Right kidney (tissue), 1 donor: Measurements from ENCODE around the gene COL23A1.
"Not testable (repeated sequence)": the region's sequence is repeated elsewhere in the genome, so short reads cannot be mapped to it uniquely, and the experiment has no call there.

Experiments used
- DNase-seq: peaks from one replicate; pipeline ENCODE4 v3.0.0-alpha.2; 2016

The COL23A1 gene

GRCh38 chr5:178256746-178257145 is 333.4 kb downstream of the COL23A1 start:
- DNase-seq: no peak

- not testable (repeated sequence) for DNase-seq
Observed at GRCh38 chr5:178253632-178254031, 336.6 kb downstream of the COL23A1 start.

- DNase-seq: no peak
Observed at GRCh38 chr5:178252258-178252657, 337.9 kb downstream of the COL23A1 start.

DNA sequence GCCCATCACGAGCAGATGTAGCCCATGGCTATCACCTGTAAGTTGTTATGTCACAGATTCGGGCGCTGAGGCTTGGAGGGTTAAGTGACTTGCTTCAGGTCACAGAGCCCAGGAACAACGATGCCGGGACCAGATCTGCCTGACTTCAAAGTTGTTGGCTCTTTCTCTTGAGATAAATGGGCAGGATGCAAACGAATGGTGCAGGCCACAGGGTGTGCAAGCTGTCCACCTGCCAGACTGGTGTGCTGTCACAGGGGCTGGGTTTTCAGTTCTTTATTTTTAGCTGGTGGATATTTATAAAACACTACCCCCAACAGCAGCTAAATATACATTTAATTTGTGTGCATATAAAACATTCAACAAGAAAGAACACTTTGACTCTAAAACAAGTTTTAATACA is 339.9 kb downstream of the COL23A1 start:
- no peak for DNase-seq

DNA sequence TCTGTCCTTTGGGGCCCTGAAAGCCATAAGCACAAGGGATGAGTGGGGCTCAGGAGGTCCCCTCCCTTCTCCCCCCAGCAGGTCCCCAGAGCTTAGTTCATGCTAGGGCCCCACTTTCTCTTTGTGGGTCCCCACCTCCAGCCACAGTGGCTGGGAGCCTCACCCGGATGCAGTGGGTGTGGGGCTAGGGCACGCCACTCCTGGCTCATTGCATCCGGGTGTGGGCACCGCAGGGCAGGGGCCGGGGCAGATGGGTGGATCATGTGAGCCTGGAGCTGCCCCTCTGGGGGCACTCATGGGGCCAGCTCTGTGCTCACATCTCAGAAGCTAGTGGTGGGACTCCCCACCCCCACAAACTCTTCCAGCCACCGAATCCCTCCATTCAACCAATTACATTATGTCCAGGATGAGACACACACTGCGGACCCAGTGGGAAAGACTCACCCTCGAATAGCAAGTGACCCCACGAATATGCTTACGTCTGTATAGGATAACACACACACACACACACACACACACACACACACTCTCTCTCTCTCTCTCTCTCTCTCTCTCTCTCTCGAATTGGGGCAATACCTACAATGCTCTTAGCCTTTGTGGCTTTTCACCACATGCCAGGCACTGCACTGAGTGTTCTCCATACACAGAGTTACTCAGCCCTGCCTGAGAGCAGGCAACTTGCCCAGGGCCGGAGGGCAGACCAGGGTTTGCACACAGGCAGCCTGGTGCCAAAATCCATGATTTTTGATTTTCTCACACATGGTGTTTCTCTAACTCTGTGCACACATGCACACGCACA is 340.8 kb downstream of the COL23A1 start:
- DNase-seq: no peak

DNA sequence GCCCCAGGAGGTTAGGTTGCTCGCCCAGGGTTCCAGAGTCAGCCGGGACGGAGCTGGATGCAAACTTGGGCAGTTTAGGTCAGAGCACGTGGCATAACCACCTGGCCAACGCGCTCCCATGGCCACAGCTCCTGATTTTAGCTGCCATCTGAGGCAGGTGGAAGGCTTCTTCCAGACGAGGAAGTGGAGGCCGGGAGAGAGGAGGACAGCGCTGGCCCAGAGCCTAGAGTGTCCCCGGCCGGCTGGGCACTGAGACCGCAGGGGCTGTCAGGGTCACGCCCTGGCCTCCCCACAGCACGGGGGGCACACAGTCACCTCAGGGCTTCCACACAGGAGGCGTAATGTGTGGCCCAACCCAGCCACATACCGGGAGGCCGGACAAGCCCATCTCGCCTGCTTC is 341.4 kb downstream of the COL23A1 start:
- no peak for DNase-seq

- no peak for DNase-seq
Observed at GRCh38 chr5:178247481-178248456, 342.4 kb downstream of the COL23A1 start.

DNA sequence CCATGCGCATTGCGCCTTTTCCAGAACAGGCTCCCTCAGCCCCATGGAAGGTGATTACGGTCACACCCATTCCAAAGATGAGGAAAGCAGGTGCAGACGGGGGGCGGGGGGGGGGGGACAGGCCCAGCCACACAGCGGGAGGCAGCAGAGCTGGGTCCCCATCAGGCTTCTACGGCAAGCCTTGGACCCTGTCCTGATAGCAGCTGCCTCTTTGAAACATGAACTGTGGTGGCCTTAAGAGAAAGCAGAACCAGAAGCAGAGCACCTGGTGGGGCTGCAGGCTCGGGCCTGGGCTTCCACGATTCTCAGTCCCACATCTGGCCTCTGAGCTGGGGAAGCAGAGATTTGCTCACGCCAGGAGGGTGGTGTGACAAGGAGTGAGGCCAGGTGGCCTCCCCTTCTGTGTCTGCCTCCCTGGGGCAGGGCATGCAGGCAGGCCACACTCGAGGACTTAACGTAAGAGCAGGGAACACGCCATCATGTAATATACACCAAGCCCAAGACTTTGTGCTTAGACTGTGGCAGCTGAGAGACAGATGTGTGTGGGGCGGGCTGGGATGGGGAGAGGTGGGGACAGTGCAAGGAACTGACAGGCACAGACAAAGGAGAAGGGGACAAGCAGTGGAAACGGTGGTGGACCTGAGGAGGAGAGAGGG is 343.4 kb downstream of the COL23A1 start:
- DNase-seq: no peak

DNA sequence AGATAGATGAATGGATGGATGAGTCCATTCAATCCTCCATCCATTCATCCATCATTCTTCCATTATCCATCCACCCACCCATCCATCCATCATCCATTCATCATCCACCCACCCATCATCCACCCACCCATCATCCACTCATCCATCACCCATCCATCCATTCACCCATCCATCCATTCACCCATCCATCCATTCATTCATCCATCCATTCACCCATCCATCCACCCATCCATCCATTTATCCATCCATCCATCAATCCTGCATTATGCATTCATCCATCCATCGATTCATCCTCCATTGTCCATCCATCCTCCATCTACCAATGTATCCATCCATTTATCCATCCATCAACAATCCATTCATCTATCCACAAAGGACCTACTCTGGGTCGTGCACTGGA is 344.8 kb downstream of the COL23A1 start:
- DNase-seq: no peak

- DNase-seq: no peak
Observed at GRCh38 chr5:178244576-178244975, 345.6 kb downstream of the COL23A1 start.

- DNase-seq: no peak
Observed at GRCh38 chr5:178242416-178242815, 347.8 kb downstream of the COL23A1 start.

DNA sequence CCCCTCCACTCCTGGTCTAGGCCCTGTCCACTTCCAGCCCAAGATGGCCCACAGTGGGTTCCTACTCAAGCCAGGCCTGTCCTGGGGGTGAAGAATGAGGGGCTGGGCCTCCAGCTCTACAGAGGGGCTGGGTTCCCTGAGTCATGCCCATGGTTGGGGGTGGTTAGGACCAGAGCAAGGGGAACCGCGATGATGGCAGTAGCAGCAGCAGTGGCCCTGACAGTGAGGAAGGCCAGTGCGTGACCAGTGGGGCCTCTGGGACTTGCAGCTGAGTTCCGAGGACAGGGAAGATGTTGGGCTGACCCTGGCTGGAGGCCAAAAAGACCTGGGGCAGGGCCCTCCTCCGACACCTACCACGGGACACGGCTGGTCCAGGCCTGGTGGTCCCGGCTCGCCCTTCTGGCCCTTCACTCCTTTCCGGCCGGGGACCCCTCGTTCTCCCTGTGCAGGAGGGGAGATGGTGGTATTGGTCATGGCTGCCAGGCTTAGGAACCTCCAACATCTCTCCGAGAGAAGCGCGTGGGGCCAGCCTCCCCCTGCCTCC is 348.4 kb downstream of the COL23A1 start:
- no peak for DNase-seq

DNA sequence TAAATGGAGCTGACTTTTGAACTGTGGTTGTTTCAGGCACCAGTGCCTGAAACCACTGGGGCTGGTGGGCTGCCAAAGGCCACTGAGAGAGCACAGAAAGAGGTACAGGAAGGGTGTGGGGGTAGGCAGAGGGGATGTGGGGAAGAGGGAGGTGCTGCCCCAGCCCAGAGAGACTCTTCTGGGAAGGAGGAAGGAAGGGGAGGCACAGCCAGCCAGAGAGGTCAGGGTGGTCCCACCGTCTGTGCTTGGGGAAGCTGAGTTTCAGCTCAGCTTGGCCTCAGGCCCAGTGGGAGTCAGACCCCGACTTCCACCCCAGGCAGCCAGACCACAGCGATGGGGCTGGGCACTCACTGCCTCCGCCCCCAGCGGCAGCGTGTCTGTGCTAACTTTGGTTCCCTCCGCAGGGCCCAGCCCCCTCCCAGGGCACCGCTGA is 348.9 kb downstream of the COL23A1 start:
- no peak for DNase-seq

- no peak for DNase-seq
Observed at GRCh38 chr5:178240766-178241165, 349.4 kb downstream of the COL23A1 start.

DNA sequence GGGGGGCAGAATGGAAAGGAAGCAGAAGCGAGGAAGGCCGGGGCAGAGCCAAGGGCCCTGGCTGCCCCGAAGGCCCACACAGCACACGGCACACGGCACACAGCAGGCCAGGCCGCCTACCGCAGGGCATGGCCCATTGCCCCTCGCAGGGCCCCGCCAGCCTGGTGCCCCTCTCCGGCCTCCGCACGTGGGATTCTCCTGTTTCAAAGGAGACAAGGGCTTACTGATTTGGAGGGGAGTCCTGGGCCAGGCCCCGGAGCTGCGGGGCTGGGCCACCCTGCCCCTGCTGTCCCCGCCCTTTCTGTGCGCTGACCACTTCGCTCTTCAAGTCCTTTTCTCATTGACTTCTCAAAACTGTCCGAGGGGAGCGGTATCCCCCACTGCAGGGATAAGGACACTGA is 349.9 kb downstream of the COL23A1 start:
- DNase-seq: no peak

DNA sequence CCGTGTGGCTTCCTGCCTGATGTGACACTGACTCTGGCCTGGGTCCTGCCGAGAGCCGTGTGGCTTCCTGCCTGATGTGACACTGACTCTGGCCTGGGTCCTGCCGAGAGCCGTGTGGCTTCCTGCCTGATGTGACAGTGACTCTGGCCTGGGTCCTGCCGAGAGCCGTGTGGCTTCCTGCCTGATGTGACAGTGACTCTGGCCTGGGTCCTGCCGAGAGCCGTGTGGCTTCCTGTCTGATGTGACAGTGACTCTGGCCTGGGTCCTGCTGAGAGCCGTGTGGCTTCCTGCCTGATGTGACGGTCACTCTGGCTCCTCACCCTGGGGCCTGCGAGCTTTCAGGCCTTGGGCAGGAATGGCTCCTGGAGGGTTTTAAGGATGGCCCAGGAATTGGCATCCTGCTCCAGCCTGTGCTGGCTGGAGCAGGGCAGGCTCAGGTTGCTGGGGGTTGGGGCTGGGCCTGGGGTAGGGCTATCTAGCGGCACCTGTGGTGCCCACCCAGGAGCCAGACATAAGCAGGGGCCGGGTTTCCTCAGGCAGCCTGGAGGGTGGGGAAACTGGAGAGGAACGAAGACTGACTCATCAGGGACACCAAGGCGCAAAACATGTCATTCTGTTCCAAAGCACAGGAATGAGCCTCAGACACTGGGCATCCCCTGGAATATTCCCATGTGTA is 350.4 kb downstream of the COL23A1 start:
- not testable (repeated sequence) for DNase-seq

GRCh38 chr5:178238711-178239592 is 351.2 kb downstream of the COL23A1 start:
- DNase-seq: no peak

- DNase-seq: no peak
Observed at GRCh38 chr5:178238313-178238635, 351.9 kb downstream of the COL23A1 start.

- DNase-seq: no peak
Observed at GRCh38 chr5:178237431-178238312, 352.5 kb downstream of the COL23A1 start.

DNA sequence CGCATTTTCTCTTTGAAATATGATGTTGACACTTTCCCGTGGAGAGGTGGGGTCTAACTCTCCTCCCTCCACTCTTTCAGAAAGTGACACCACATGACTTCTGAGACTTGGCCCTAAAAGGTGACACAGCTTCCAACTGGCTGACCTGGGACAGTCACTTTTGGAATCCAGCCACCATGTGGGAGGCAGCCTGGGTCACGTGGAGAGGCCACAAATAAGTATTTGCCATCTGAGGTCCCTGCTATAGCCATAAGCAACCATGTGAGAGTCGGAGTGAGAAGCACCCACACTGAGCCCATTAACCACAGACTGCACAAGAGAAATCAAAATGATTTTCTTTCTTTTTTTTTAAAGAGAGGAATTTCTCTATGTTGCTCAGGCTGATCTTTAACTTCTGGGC is 353.5 kb downstream of the COL23A1 start:
- DNase-seq: no peak
